Panc1 (cell line): ENCODE measurements around the gene BARX1. TPM values are rescaled to one million over a fixed set of nuclear protein-coding genes. Genes with fewer than 3 reads are reported as not detected.

ENCODE experiments used
- ATAC-seq: fragments of 200-7000 bp; cut with Tn5 transposase; 2 replicates; pipeline ENCODE4 v1.9.1; 2020; ENCODE audit warnings: mild to moderate bottlenecking, moderate library complexity
- BruUV-seq: library from RNA; stranded (reverse); fragments of 400-500 nt; replicated peaks from 2 replicates; lab custom pipeline; 2021; lab: Mats Ljungman, UMichigan
- CTCF ChIA-PET: fragments of 300-600 bp; sonication (Branson Sonifier 250); formaldehyde crosslinking; loops from one replicate; lab custom pipeline; 2022; ENCODE audit warnings: antibody characterized with exemption; lab: Charles Lee
- POLR2A ChIA-PET: fragments of 300-600 bp; sonication (Branson Sonifier 250); formaldehyde crosslinking; loops from one replicate; lab custom pipeline; 2022; ENCODE audit warnings: antibody characterized with exemption; lab: Charles Lee
- DNase-seq: peaks from one replicate; pipeline ENCODE4 v3.0.0-alpha.2; 2010; ENCODE audit warnings: low read depth, low spot score
- H3K27ac ChIP-seq: 2 replicates; pipeline ENCODE4 v1.5.1; 2011; ENCODE audit warnings: mild to moderate bottlenecking, low read length, inconsistent platforms
- H3K27me3 ChIP-seq: fragments of 200-500 bp; sonication (Bioruptor generic); 2 replicates; pipeline ENCODE4 v1.6.0; 2014; ENCODE audit warnings: low read length, inconsistent platforms; ENCODE audit not compliant: control insufficient read depth, insufficient read depth
- H3K36me3 ChIP-seq: fragments of 200-500 bp; sonication (Bioruptor generic); 2 replicates; pipeline ENCODE4 v1.5.1; 2014; ENCODE audit warnings: inconsistent platforms, mild to moderate bottlenecking, low read length, moderate library complexity; ENCODE audit not compliant: control insufficient read depth, insufficient read depth
- H3K4me1 ChIP-seq: 2 replicates; pipeline ENCODE4 v1.5.1; 2011; ENCODE audit warnings: inconsistent platforms, mild to moderate bottlenecking, low read length, moderate library complexity; ENCODE audit not compliant: control insufficient read depth, insufficient read depth
- H3K4me3 ChIP-seq, 2 experiments: 2 replicates each; pipeline ENCODE4 v1.5.1; 2011 to 2012; ENCODE audit warnings: low read depth in 2 of 2, low read length in 2 of 2, mild to moderate bottlenecking in 2 of 2, inconsistent platforms in 1 of 2, moderate library complexity in 1 of 2
- H3K9me3 ChIP-seq: fragments of 200-500 bp; sonication (Bioruptor generic); 2 replicates; pipeline ENCODE4 v1.5.1; 2014; ENCODE audit warnings: low read depth, mild to moderate bottlenecking, inconsistent platforms, low read length, moderate library complexity; ENCODE audit not compliant: control insufficient read depth, insufficient read depth
- CTCF ChIP-seq: fragments of 450-650 bp; IDR thresholded peaks from 2 replicates; pipeline ENCODE4 v1.5.1; 2017; ENCODE audit warnings: mild to moderate bottlenecking
- POLR2AphosphoS5 ChIP-seq: IDR thresholded peaks from 2 replicates; pipeline ENCODE4 v1.6.1; 2012; ENCODE audit warnings: mild to moderate bottlenecking, low read depth, low read length, moderate library complexity
- REST ChIP-seq, 2 experiments: IDR thresholded peaks; 2 replicates each; pipeline ENCODE4 v1.6.1; 2011 to 2012; ENCODE audit warnings: low read depth in 2 of 2, control low read depth in 1 of 2, low read length in 1 of 2, mild to moderate bottlenecking in 1 of 2, moderate library complexity in 1 of 2; ENCODE audit not compliant: insufficient read depth in 1 of 2
- SIN3A ChIP-seq: IDR thresholded peaks from 2 replicates; pipeline ENCODE4 v1.6.1; 2012; ENCODE audit warnings: low read depth, mild to moderate bottlenecking, low read length, moderate library complexity, borderline replicate concordance; ENCODE audit not compliant: insufficient read depth
- TCF7L2 ChIP-seq: IDR thresholded peaks from 2 replicates; pipeline ENCODE4 v1.6.1; 2011; ENCODE audit warnings: mild to moderate bottlenecking, low read depth, low read length, inconsistent platforms
- in situ Hi-C: cut with HindIII; loops from 2 replicates; pipeline ENCODE4 v1.10.0; 2016; ENCODE audit warnings: low sequenced_read_pairs, low pct_unique_long_range_greater_than_20kb
- intact Hi-C: fragments of 100-400 bp; cut with micrococcal nuclease; formaldehyde crosslinking; loops from one replicate; pipeline ENCODE4 v1.10.0; 2022; ENCODE audit not compliant: unreplicated experiment
- total RNA-seq: library from RNA; stranded (reverse); gene quantifications from one replicate; pipeline ENCODE4 v1.2.1, GENCODE V29; 2021; ENCODE audit not compliant: unreplicated experiment

The BARX1 gene
- total RNA-seq, 1 experiment from 2014 or later, result 81.2 TPM

- ATAC-seq (no peak), DNase-seq (no peak)
- BruUV-seq, result no TSS peak
- CTCF ChIA-PET, result no interaction called here
- Histone ChIP-seq H3K4me1 (no peaks in the 10 kb centered on the region), H3K4me3 (no peak overlapping the region), H3K27ac (no peak overlapping the region), H3K36me3 (no peaks in the 10 kb centered on the region), H3K9me3 (no peaks in the 10 kb centered on the region), H3K27me3 (no peaks in the 10 kb centered on the region)
- POLR2A ChIA-PET, result interaction anchor here (0.6 kb wide), 1 partner anchor 42 kb away, joined by 4 read pairs; no protein-coding TSS in a partner anchor
- intact Hi-C loops (no loop called here), in situ Hi-C loops (no loop called here)
- TF ChIP-seq TCF7L2 (no peak), SIN3A (no peak), CTCF (no peak), POLR2AphosphoS5 (no peak), REST (IDR thresholded peaks at IDR 0.05; ENCODE audit: insufficient read depth in 1 of 2, low read depth in 2 of 2, low read length in 1 of 2) (no peak)
Observed at GRCh38 chr9:93905473-93906133, 49.6 kb downstream of the BARX1 start.

- DNase-seq (no peak), ATAC-seq (no peak)
- ChIA-PET POLR2A (no interaction called here), CTCF (no interaction called here)
- in situ Hi-C loops (no loop called here), intact Hi-C loops (no loop called here)
- TF ChIP-seq SIN3A (no peak), TCF7L2 (no peak), POLR2AphosphoS5 (no peak), REST (IDR thresholded peaks at IDR 0.05; ENCODE audit: insufficient read depth in 1 of 2, low read depth in 2 of 2, low read length in 1 of 2) (no peak), CTCF (no peak)
- Histone ChIP-seq H3K27ac (no peak overlapping the region), H3K4me1 (no peaks in the 10 kb centered on the region), H3K9me3 (no peaks in the 10 kb centered on the region), H3K27me3 (no peaks in the 10 kb centered on the region), H3K36me3 (no peaks in the 10 kb centered on the region), H3K4me3 (no peak overlapping the region)
- BruUV-seq, result no TSS peak
Observed at GRCh38 chr9:93904649-93905472, 50.3 kb downstream of the BARX1 start.
